NCI-H146 treated with DMSO at 0.1 percent for 48 hours (cell line): Measurements from ENCODE around the gene TFCP2.

Experiments used
- DNase-seq: peaks from one replicate; lab custom pipeline; 2025; ENCODE audit not compliant: unreplicated experiment; lab: John Stamatoyannopoulos, UW

Gene TFCP2

GRCh38 chr12:51047655-51048540 is 125.0 kb downstream of the TFCP2 start, which contains the start of gene LETMD1:
Gene LETMD1, plus strand, starts transcription at chr12:51048327. Its CDS starts 30 bp downstream, at chr12:51048357.
- DNase-seq, result peak; percentile 97
